ENCODE data around the gene GP5.

GP5 gene

DNA sequence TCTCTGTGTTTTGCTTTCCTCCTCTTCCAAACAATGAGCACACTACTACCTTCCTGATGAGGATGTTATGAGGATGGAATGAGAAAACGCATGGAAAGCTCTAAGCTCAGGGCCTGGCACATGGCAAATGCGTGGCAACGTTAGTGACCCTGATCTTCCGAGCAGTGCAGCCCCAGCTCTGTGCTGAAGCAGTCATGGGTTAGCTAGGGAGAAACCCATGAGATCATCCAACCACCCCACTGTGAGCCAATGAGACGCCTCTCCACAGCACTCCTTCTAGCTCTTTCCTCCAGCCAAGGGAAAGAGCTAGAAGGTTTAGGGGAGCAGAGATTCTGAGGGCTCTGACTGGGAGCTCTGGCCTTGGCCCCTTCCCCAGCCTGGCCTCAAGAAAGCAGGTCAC is 52.4 kb downstream of the GP5 start:
- TF ChIP-seq, protein P1, sequence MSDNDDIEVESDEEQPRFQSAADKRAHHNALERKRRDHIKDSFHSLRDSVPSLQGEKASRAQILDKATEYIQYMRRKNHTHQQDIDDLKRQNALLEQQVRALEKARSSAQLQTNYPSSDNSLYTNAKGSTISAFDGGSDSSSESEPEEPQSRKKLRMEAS (IDR thresholded peaks at IDR 0.05) = no peak
- TF ChIP-seq TAF1 (IDR thresholded peaks at IDR 0.05; ENCODE audit: low read depth) (no peak), YY1 (IDR thresholded peaks at IDR 0.05; ENCODE audit: low read depth) (no peak), CREB1 (IDR thresholded peaks at IDR 0.05; ENCODE audit: low read depth) (no peak), TCF12 (IDR thresholded peaks at IDR 0.05; ENCODE audit: low read depth) (no peak)

DNA sequence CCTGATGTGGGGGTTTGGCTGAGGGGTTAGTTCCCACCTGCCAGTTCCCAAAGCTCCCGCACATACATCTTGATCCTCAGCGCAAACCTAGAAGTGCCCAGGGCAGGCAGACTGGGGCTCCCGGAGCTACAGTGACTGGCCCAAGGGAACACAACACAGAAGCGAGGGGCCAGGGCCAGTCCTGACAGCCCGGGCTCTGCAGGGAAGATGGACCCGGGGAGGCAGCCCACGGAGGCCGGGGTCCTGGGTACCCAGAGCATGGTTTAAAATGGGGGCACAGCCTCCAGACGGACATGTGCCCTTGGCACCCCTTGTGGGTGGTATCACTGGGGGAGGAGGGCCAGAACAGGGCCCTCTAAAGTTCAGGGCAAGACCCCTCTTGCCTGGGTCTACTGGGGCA is 53.0 kb downstream of the GP5 start:
- TF ChIP-seq TAF1 (IDR thresholded peaks at IDR 0.05; ENCODE audit: low read depth) = no peak
